Measurements from ENCODE around the gene ZDHHC21.

ZDHHC21 gene

GRCh38 chr9:14693251-14693861 lies at the start of gene ZDHHC21:
Gene ZDHHC21 (minus strand): TSS chr9:14693432. CDS start chr9:14674340, 19,092 bp downstream.
- Histone ChIP-seq H3K4me1 (ENCODE audit: control insufficient read depth in 2 of 2, insufficient read depth in 2 of 2, low read length in 2 of 2) (peaks cover 0 to 12% of the 10 kb centered on the region in 2 donors), H3K4me3 (ENCODE audit: low read length in 2 of 2) (peak within 1 kb of the TSS; percentile 78 to 84), H3K27ac (ENCODE audit: low read depth in 2 of 2, low read length in 2 of 2) (no peak within 1 kb of the TSS), H3K9ac (ENCODE audit: low read depth in 1 of 2, low read length in 2 of 2) (peak within 1 kb of the TSS; percentile 66 to 72), H3K36me3 (ENCODE audit: control insufficient read depth in 2 of 2, insufficient read depth in 2 of 2, low read length in 2 of 2) (peaks cover 4 to 9% of the 10 kb centered on the region in 2 donors), H3K9me3 (ENCODE audit: control insufficient read depth in 2 of 2, low read length in 2 of 2) (no peaks in the 10 kb centered on the region), H3K27me3 (ENCODE audit: control insufficient read depth in 2 of 2, insufficient read depth in 2 of 2, low read length in 2 of 2) (no peaks in the 10 kb centered on the region)

DNA sequence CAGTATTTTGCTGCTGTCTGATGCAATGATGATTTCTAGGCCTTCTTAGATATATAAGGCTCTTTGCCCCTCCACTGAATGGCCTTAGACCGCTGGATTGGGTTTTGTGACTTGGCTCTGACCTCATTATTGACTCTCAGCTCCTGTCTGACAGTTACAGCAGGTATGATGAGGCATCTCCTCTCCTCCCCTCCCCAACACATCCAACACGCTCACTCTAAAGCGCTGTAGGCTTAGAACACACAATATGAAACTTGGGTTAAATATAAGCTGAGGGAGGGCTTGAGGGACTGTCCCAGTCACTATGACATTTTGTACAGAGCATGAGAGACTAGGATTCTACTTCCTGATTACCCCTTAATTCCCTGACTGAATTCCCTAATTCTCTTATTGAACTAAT lies 48.1 kb upstream of the ZDHHC21 start:
- Histone ChIP-seq H3K36me3 (ENCODE audit: control insufficient read depth in 2 of 2, insufficient read depth in 2 of 2, low read length in 2 of 2) (no peaks in the 10 kb centered on the region), H3K4me3 (ENCODE audit: low read length in 2 of 2) (no peak overlapping the region), H3K9ac (ENCODE audit: low read depth in 1 of 2, low read length in 2 of 2) (no peak overlapping the region), H3K27me3 (ENCODE audit: control insufficient read depth in 2 of 2, insufficient read depth in 2 of 2, low read length in 2 of 2) (no peaks in the 10 kb centered on the region), H3K4me1 (ENCODE audit: control insufficient read depth in 2 of 2, insufficient read depth in 2 of 2, low read length in 2 of 2) (no peaks in the 10 kb centered on the region), H3K27ac (ENCODE audit: low read depth in 2 of 2, low read length in 2 of 2) (no peak overlapping the region), H3K9me3 (ENCODE audit: control insufficient read depth in 2 of 2, low read length in 2 of 2) (no peaks in the 10 kb centered on the region)

DNA sequence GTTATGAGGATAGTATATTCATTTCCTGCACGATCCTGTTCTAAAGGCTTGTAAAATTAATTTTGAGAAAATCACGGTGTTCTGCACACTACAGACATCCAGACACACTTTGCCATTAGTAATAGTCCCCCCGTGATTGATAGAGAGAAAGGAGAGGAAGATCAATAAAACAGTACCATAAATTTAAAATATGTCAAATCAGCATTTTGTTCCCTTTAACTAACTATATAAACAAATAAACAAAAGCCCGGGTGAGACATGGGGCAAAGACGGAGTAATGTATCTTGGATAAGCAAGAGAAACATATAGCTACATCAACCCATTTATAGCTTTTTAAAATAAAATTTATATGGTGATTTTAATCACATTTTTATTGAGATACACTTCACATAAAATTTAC lies 39.9 kb upstream of the ZDHHC21 start:
- Histone ChIP-seq H3K9ac (ENCODE audit: low read depth in 1 of 2, low read length in 2 of 2) (no peak overlapping the region), H3K27me3 (ENCODE audit: control insufficient read depth in 2 of 2, insufficient read depth in 2 of 2, low read length in 2 of 2) (no peaks in the 10 kb centered on the region), H3K4me3 (ENCODE audit: low read length in 2 of 2) (no peak overlapping the region), H3K9me3 (ENCODE audit: control insufficient read depth in 2 of 2, low read length in 2 of 2) (no peaks in the 10 kb centered on the region), H3K27ac (ENCODE audit: low read depth in 2 of 2, low read length in 2 of 2) (no peak overlapping the region), H3K36me3 (ENCODE audit: control insufficient read depth in 2 of 2, insufficient read depth in 2 of 2, low read length in 2 of 2) (no peaks in the 10 kb centered on the region), H3K4me1 (ENCODE audit: control insufficient read depth in 2 of 2, insufficient read depth in 2 of 2, low read length in 2 of 2) (no peaks in the 10 kb centered on the region)

GRCh38 chr9:14731294-14731981 lies 38.2 kb upstream of the ZDHHC21 start:
- H3K9me3 ChIP-seq (ENCODE audit: control insufficient read depth in 2 of 2, low read length in 2 of 2), result no peaks in the 10 kb centered on the region
- H3K9ac ChIP-seq (ENCODE audit: low read depth in 1 of 2, low read length in 2 of 2), result no peak overlapping the region
- no peaks in the 10 kb centered on the region for H3K27me3 ChIP-seq (ENCODE audit: control insufficient read depth in 2 of 2, insufficient read depth in 2 of 2, low read length in 2 of 2)
- no peak overlapping the region for H3K4me3 ChIP-seq (ENCODE audit: low read length in 2 of 2)
- no peaks in the 10 kb centered on the region for H3K4me1 ChIP-seq (ENCODE audit: control insufficient read depth in 2 of 2, insufficient read depth in 2 of 2, low read length in 2 of 2)
- no peaks in the 10 kb centered on the region for H3K36me3 ChIP-seq (ENCODE audit: control insufficient read depth in 2 of 2, insufficient read depth in 2 of 2, low read length in 2 of 2)
- H3K27ac ChIP-seq (ENCODE audit: low read depth in 2 of 2, low read length in 2 of 2), result no peak overlapping the region

DNA sequence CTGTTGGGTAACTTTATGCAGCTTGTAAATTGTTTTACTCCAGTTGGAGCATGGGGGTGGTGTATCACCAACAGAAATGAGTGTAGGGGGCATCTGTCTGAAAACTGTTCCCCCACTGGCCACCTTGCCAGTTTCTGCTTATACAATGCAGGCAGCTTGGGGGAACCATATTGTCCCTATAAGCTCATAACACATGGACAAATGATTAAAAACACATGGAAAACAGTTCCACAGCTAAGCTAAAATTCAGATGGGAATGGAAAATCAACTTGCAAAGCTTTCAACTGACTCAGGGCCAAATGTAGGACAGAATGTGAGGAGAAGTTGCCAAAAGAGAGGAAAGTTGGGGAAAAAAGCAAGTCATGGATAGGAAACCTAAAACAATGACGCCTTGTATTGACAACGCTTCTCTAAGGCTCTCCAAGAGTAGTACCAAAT lies 37.2 kb upstream of the ZDHHC21 start:
- Histone ChIP-seq H3K36me3 (ENCODE audit: control insufficient read depth in 2 of 2, insufficient read depth in 2 of 2, low read length in 2 of 2) (no peaks in the 10 kb centered on the region), H3K27me3 (ENCODE audit: control insufficient read depth in 2 of 2, insufficient read depth in 2 of 2, low read length in 2 of 2) (no peaks in the 10 kb centered on the region), H3K4me3 (ENCODE audit: low read length in 2 of 2) (no peak overlapping the region), H3K9ac (ENCODE audit: low read depth in 1 of 2, low read length in 2 of 2) (no peak overlapping the region), H3K9me3 (ENCODE audit: control insufficient read depth in 2 of 2, low read length in 2 of 2) (no peaks in the 10 kb centered on the region), H3K27ac (ENCODE audit: low read depth in 2 of 2, low read length in 2 of 2) (no peak overlapping the region), H3K4me1 (ENCODE audit: control insufficient read depth in 2 of 2, insufficient read depth in 2 of 2, low read length in 2 of 2) (no peaks in the 10 kb centered on the region)

GRCh38 chr9:14723301-14723700 lies 30.1 kb upstream of the ZDHHC21 start:
- Histone ChIP-seq H3K36me3 (ENCODE audit: control insufficient read depth in 2 of 2, insufficient read depth in 2 of 2, low read length in 2 of 2) (no peaks in the 10 kb centered on the region), H3K27ac (ENCODE audit: low read depth in 2 of 2, low read length in 2 of 2) (no peak overlapping the region), H3K9ac (ENCODE audit: low read depth in 1 of 2, low read length in 2 of 2) (no peak overlapping the region), H3K27me3 (ENCODE audit: control insufficient read depth in 2 of 2, insufficient read depth in 2 of 2, low read length in 2 of 2) (peaks cover 0 to 5% of the 10 kb centered on the region in 2 donors), H3K4me3 (ENCODE audit: low read length in 2 of 2) (no peak overlapping the region), H3K4me1 (ENCODE audit: control insufficient read depth in 2 of 2, insufficient read depth in 2 of 2, low read length in 2 of 2) (no peaks in the 10 kb centered on the region), H3K9me3 (ENCODE audit: control insufficient read depth in 2 of 2, low read length in 2 of 2) (no peaks in the 10 kb centered on the region)

DNA sequence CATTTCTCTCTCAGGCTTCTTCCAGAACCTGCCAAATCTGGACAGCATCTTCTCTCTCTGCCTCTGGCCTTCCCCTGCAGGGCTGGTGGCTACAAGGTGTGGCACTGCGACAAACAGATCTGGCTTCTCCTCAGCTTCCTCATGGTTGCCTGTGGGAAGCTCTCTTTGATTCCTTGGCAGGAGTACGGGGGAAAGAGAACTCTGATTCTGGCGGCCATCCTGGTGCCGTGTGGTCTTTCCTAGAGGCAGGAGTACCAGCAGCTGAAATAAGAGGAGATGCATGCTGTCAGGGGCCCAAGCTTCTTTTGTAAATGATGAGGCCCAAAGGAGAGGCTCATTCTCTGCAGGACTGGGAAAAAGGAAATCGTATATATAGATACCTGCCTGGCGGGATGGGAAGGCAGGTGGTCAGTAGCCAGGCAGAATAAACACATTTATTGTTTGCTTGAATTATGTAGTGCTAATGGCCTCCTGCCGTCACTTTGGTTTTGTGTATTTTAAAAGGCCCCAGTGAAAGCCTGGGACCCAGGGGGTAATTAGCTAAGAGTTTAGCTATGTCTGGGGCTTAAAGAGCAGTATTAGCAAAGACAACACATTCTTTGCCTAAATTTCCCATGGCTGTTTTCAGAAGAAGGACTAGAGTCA lies 29.3 kb upstream of the ZDHHC21 start, which contains the start of gene CER1:
Gene CER1, minus strand, starts transcription at position 343 of the 645 bp plus-strand sequence. Its CDS starts 61 bp downstream, at position 282.
- H3K4me1 ChIP-seq (ENCODE audit: control insufficient read depth in 2 of 2, insufficient read depth in 2 of 2, low read length in 2 of 2), result no peaks in the 10 kb centered on the region
- H3K9me3 ChIP-seq (ENCODE audit: control insufficient read depth in 2 of 2, low read length in 2 of 2), result no peaks in the 10 kb centered on the region
- H3K9ac ChIP-seq (ENCODE audit: low read depth in 1 of 2, low read length in 2 of 2), result no peak within 1 kb of the TSS
- no peak within 1 kb of the TSS for H3K27ac ChIP-seq (ENCODE audit: low read depth in 2 of 2, low read length in 2 of 2)
- no peaks in the 10 kb centered on the region for H3K36me3 ChIP-seq (ENCODE audit: control insufficient read depth in 2 of 2, insufficient read depth in 2 of 2, low read length in 2 of 2)
- no peak within 1 kb of the TSS for H3K4me3 ChIP-seq (ENCODE audit: low read length in 2 of 2)
- H3K27me3 ChIP-seq (ENCODE audit: control insufficient read depth in 2 of 2, insufficient read depth in 2 of 2, low read length in 2 of 2), result peaks cover 0 to 5% of the 10 kb centered on the region in 2 donors

DNA sequence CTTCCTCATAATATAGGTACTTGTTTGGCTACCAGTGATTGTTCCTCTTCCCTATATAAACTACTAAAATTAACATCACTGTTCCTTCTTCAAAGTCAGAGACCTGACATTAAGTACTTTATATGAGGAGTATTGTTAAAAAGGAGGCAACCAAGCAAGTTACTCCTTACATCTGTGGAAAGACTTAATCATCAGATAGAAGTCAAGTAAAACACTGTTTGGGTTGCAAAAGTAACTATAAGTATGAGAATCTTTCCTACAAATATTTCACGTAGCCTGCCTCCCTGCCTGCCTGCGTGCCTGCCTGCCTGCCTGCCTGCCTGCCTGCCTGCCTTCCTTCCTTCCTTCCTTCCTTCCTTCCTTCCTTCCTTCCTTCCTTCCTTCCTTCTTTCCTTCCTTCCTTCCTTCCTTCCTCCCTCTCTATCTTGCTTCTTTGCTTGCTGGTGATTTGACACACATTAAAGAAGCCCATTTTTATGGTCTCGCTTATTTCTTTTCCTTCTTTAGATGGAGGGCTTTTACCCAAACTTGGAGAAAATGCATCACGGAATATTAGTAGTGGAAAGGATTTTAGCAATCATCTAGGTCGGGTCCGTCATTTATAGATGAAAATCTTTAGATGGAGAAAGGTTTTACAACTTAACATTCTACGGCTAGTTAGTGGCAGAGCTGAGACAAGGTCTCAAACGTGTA lies 26.1 kb upstream of the ZDHHC21 start:
- Histone ChIP-seq H3K9ac (ENCODE audit: low read depth in 1 of 2, low read length in 2 of 2) (no peak overlapping the region), H3K27ac (ENCODE audit: low read depth in 2 of 2, low read length in 2 of 2) (no peak overlapping the region), H3K4me3 (ENCODE audit: low read length in 2 of 2) (no peak overlapping the region), H3K36me3 (ENCODE audit: control insufficient read depth in 2 of 2, insufficient read depth in 2 of 2, low read length in 2 of 2) (no peaks in the 10 kb centered on the region), H3K9me3 (ENCODE audit: control insufficient read depth in 2 of 2, low read length in 2 of 2) (no peaks in the 10 kb centered on the region), H3K27me3 (ENCODE audit: control insufficient read depth in 2 of 2, insufficient read depth in 2 of 2, low read length in 2 of 2) (peaks cover 0 to 3% of the 10 kb centered on the region in 2 donors), H3K4me1 (ENCODE audit: control insufficient read depth in 2 of 2, insufficient read depth in 2 of 2, low read length in 2 of 2) (no peaks in the 10 kb centered on the region)

DNA sequence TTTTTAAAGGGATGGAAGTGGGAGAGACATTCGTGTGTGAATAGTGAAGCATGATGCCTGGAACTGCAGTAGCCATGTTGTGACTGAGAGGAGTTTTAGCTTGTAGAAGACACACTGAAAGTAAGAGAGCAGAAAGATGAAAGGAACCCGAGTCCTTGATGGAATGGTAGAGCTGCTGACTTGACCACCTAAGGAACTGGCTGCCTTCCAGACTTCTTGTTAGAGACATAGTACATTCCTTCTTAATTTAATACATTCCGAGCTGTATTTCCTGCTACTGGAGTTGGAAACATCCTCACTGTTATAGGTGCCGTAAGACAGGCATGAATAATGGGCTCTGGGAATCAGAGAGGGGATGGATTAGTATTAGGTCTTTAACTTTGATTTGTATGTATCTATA lies 21.9 kb upstream of the ZDHHC21 start:
- peaks cover 0 to 3% of the 10 kb centered on the region in 2 donors for H3K27me3 ChIP-seq (ENCODE audit: control insufficient read depth in 2 of 2, insufficient read depth in 2 of 2, low read length in 2 of 2)
- no peak overlapping the region for H3K4me3 ChIP-seq (ENCODE audit: low read length in 2 of 2)
- no peak overlapping the region for H3K9ac ChIP-seq (ENCODE audit: low read depth in 1 of 2, low read length in 2 of 2)
- no peak overlapping the region for H3K27ac ChIP-seq (ENCODE audit: low read depth in 2 of 2, low read length in 2 of 2)
- peaks cover 0 to 1% of the 10 kb centered on the region in 2 donors for H3K9me3 ChIP-seq (ENCODE audit: control insufficient read depth in 2 of 2, low read length in 2 of 2)
- no peaks in the 10 kb centered on the region for H3K4me1 ChIP-seq (ENCODE audit: control insufficient read depth in 2 of 2, insufficient read depth in 2 of 2, low read length in 2 of 2)
- H3K36me3 ChIP-seq (ENCODE audit: control insufficient read depth in 2 of 2, insufficient read depth in 2 of 2, low read length in 2 of 2), result no peaks in the 10 kb centered on the region

All from mucosa of rectum (tissue), 2 donors.